K562 (cell line): ENCODE measurements around the gene TBX1. TPM values are rescaled to one million over a fixed set of nuclear protein-coding genes. Genes with fewer than 3 reads are reported as not detected.

Experiments
- CHD1 ChIP-seq: fragments of 200-600 bp; sonication (generic); IDR thresholded peaks from one replicate; pipeline ENCODE4 v1.6.1; 2012; ENCODE audit warnings: mild to moderate bottlenecking, moderate library complexity, low read length, inconsistent platforms
- EHMT2 ChIP-seq: fragments of 450-650 bp; IDR thresholded peaks from 2 replicates; pipeline ENCODE4 v1.6.1; 2018; ENCODE audit warnings: antibody characterized with exemption
- HIVEP1 ChIP-seq: fragments of 250-450 bp; sonication (Bioruptor Pico); IDR thresholded peaks from 2 replicates; pipeline ENCODE4 v1.4.0; 2020; ENCODE audit warnings: mild to moderate bottlenecking
- KAT2B ChIP-seq: IDR thresholded peaks from one replicate; pipeline ENCODE4 v1.6.1; 2012; ENCODE audit warnings: low read depth, mild to moderate bottlenecking, control low read depth, inconsistent platforms, low read length, moderate library complexity
- KAT7 ChIP-seq: sonication (generic); formaldehyde crosslinking; IDR thresholded peaks from 2 replicates; pipeline ENCODE4 v1.8.0; 2022; ENCODE audit warnings: missing genetic modification reagents, mild to moderate bottlenecking, borderline replicate concordance
- KLF13 ChIP-seq: fragments of 450-650 bp; IDR thresholded peaks from 2 replicates; pipeline ENCODE4 v1.6.1; 2016; ENCODE audit warnings: missing genetic modification characterization, low read depth, mild to moderate bottlenecking, missing compliant biosample characterization, moderate library complexity, borderline replicate concordance
- LCOR ChIP-seq: sonication (generic); formaldehyde crosslinking; IDR thresholded peaks from 2 replicates; pipeline ENCODE4 v1.8.0; 2022; ENCODE audit warnings: mild to moderate bottlenecking, missing genetic modification reagents
- NEUROD1 ChIP-seq: fragments of 150-350 bp; IDR thresholded peaks from 2 replicates; pipeline ENCODE4 v1.6.1; 2014; ENCODE audit warnings: borderline replicate concordance, low read length, low read depth; ENCODE audit not compliant: partially characterized antibody
- PML ChIP-seq: IDR thresholded peaks from 2 replicates; pipeline ENCODE4 v1.6.1; 2012; ENCODE audit warnings: low read length, inconsistent platforms
- SMARCA4 ChIP-seq: fragments of 450-650 bp; IDR thresholded peaks from 2 replicates; pipeline ENCODE4 v1.6.1; 2016
- SRSF3 ChIP-seq: fragments of 200-400 bp; formaldehyde crosslinking; IDR thresholded peaks from 2 replicates; pipeline ENCODE4 v1.6.1; 2016; ENCODE audit warnings: mild to moderate bottlenecking, low read length, moderate library complexity; ENCODE audit not compliant: insufficient read depth
- ZNF347 ChIP-seq: fragments of 450-650 bp; formaldehyde crosslinking; IDR thresholded peaks from 2 replicates; pipeline ENCODE4 v1.4.0; 2020; ENCODE audit warnings: low read depth, mild to moderate bottlenecking, moderate library complexity
- ZNF57 ChIP-seq: fragments of 450-650 bp; formaldehyde crosslinking; IDR thresholded peaks from 2 replicates; pipeline ENCODE4 v1.4.0; 2020; ENCODE audit warnings: mild to moderate bottlenecking, moderate library complexity
- ZNF766 ChIP-seq: fragments of 200-800 bp; sonication (Bioruptor generic); conservative IDR thresholded peaks from 2 replicates; pipeline ENCODE4 v1.6.1; 2016; ENCODE audit warnings: missing genetic modification characterization, missing compliant biosample characterization
- ZNF77 ChIP-seq: fragments of 250-450 bp; sonication (Bioruptor Pico); IDR thresholded peaks from 2 replicates; pipeline ENCODE4 v1.5.0; 2020
- ZSCAN29 ChIP-seq: fragments of 450-650 bp; IDR thresholded peaks from 2 replicates; pipeline ENCODE4 v1.6.1; 2017
- polyA plus RNA-seq, 8 experiments: library from polyadenylated mRNA; depleted of rRNA in 4 of 8; stranded (reverse) in 5 of 8; unstranded in 3 of 8; fragments of >200 nt; fragmentation: Nextera tagmentation in 2 of 8; fragmentation: Illumina TruSeq in 1 of 8; extraction: Ambion mirVana in 2 of 8; extraction: Trizol in 1 of 8; gene quantifications; 2 replicates each; pipeline versions ENCODE4 v1.2.1 to v1.2.3, GENCODE V29; 2011 to 2014; ENCODE audit warnings: inconsistent platforms in 1 of 8, missing spikeins in 1 of 8
- total RNA-seq, 7 experiments: library from RNA; depleted of rRNA in 6 of 7; stranded (reverse); fragments of >200 nt in 6 of 7; fragmentation: Illumina TruSeq in 2 of 7; extraction: Trizol in 2 of 7; gene quantifications; 2 replicates each; pipeline versions ENCODE4 v1.2.1 to v1.2.3, GENCODE V29; 2011 to 2021; ENCODE audit warnings: low replicate concordance in 1 of 7
- TF ChIP-seq, protein P1 (sequence below), 3 experiments: IDR thresholded peaks in 2 of 3; conservative IDR thresholded peaks in 1 of 3; 2 replicates each; pipeline ENCODE4 v1.5.1; 2011 to 2012; ENCODE audit warnings: low read length in 3 of 3, mild to moderate bottlenecking in 3 of 3, control low read depth in 2 of 3, improper control_type of control experiment in 1 of 3, inconsistent platforms in 1 of 3, low read depth in 1 of 3, mixed read lengths in 1 of 3, moderate library complexity in 1 of 3; ENCODE audit not compliant: insufficient read depth in 2 of 3
- TF ChIP-seq, protein P2 (sequence below), 3 experiments: fragments of 200-800 bp in 1 of 3; fragments of 250-450 bp in 1 of 3; fragments of 450-650 bp in 1 of 3; sonication (Bioruptor Pico) in 1 of 3; sonication (Bioruptor generic) in 1 of 3; formaldehyde crosslinking in 1 of 3; IDR thresholded peaks; 2 replicates each; pipeline versions ENCODE4 v1.6.1 to v1.8.0; 2016 to 2022; ENCODE audit warnings: mild to moderate bottlenecking in 2 of 3, missing genetic modification characterization in 2 of 3, missing compliant biosample characterization in 1 of 3, moderate library complexity in 1 of 3
- TF ChIP-seq, protein P3 (sequence below): fragments of 450-650 bp; formaldehyde crosslinking; IDR thresholded peaks from 2 replicates; pipeline ENCODE4 v1.4.0; 2020; ENCODE audit warnings: mild to moderate bottlenecking, moderate library complexity
- TF ChIP-seq, protein P4 (sequence below): sonication (generic); formaldehyde crosslinking; IDR thresholded peaks from 2 replicates; pipeline ENCODE4 v1.8.0; 2022; ENCODE audit warnings: mild to moderate bottlenecking, missing genetic modification reagents

TBX1 gene
- total and polyA plus RNA-seq, 9 of the 15 experiments (the other 6 are each of a cell fraction or from before 2014, with no cell fraction given), result 0.07 to 35.0 (median 3.9) TPM

DNA sequence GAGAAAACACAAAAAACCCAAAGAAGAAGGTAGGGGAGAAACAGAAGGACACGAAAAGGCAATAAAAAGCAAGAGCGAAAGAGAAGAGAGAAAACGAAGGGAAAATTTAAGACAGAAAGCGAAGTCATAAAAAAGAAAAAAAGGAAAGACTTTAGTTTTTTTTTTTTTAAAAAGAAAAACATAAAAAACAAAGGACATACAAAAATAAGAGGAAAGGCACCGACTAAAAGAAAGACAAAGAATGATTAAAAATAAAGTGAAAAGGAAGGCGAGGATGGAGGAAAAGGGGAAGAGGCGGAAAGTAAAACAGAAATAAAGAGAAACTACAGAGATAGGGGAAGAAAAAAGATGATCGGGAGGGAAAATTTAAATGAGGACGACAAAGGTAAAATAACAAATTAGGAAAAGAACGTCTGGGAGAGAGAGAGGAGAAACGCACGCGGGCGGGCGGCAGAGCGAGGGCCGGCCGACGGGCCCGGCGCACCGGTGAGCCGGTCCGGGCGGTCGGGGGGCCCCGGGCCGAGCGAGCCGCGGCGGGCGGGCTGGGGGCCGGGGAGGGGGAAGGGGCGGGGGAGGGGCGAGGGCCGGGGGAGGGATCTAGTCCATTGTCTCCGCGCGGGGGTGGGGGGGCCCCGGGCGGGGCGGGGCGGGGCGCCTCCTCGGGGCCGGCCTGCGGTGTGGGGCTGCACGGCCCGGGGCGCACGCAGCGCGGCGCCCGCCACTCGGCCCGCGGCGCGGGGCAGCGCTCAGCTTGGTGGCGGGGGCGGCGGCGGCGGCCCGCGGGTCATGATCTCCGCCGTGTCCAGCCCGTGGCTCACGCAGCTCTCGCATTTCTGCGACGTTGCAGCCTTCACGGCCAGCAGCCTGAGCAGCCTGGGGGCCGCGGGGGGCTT is at the start of gene TBX1 (continued):
- TF ChIP-seq, protein P1, sequence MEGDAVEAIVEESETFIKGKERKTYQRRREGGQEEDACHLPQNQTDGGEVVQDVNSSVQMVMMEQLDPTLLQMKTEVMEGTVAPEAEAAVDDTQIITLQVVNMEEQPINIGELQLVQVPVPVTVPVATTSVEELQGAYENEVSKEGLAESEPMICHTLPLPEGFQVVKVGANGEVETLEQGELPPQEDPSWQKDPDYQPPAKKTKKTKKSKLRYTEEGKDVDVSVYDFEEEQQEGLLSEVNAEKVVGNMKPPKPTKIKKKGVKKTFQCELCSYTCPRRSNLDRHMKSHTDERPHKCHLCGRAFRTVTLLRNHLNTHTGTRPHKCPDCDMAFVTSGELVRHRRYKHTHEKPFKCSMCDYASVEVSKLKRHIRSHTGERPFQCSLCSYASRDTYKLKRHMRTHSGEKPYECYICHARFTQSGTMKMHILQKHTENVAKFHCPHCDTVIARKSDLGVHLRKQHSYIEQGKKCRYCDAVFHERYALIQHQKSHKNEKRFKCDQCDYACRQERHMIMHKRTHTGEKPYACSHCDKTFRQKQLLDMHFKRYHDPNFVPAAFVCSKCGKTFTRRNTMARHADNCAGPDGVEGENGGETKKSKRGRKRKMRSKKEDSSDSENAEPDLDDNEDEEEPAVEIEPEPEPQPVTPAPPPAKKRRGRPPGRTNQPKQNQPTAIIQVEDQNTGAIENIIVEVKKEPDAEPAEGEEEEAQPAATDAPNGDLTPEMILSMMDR (IDR thresholded peaks at IDR 0.05 in 2 of 3, conservative IDR thresholded peaks at IDR 0.05 in 1 of 3; ENCODE audit: insufficient read depth in 2 of 3, low read depth in 1 of 3, low read length in 3 of 3), result peak in 2 of 3 experiments; percentile 26 to 37; a peak in 3 of 6 replicates
- TF ChIP-seq ZNF57, result no peak
- TF ChIP-seq SMARCA4, result peak; percentile 88
- no peak for TF ChIP-seq KAT7
- no peak for TF ChIP-seq KAT2B
- TF ChIP-seq CHD1, result no peak
- TF ChIP-seq SRSF3, result no peak
- no peak for TF ChIP-seq HIVEP1
- no peak; the same call in 1 of the 2 replicates for TF ChIP-seq ZSCAN29
- TF ChIP-seq, protein P2, sequence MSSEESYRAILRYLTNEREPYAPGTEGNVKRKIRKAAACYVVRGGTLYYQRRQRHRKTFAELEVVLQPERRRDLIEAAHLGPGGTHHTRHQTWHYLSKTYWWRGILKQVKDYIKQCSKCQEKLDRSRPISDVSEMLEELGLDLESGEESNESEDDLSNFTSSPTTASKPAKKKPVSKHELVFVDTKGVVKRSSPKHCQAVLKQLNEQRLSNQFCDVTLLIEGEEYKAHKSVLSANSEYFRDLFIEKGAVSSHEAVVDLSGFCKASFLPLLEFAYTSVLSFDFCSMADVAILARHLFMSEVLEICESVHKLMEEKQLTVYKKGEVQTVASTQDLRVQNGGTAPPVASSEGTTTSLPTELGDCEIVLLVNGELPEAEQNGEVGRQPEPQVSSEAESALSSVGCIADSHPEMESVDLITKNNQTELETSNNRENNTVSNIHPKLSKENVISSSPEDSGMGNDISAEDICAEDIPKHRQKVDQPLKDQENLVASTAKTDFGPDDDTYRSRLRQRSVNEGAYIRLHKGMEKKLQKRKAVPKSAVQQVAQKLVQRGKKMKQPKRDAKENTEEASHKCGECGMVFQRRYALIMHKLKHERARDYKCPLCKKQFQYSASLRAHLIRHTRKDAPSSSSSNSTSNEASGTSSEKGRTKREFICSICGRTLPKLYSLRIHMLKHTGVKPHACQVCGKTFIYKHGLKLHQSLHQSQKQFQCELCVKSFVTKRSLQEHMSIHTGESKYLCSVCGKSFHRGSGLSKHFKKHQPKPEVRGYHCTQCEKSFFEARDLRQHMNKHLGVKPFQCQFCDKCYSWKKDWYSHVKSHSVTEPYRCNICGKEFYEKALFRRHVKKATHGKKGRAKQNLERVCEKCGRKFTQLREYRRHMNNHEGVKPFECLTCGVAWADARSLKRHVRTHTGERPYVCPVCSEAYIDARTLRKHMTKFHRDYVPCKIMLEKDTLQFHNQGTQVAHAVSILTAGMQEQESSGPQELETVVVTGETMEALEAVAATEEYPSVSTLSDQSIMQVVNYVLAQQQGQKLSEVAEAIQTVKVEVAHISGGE (CRISPR knock-in tag; IDR thresholded peaks at IDR 0.05), result no peak
- TF ChIP-seq, protein P3, sequence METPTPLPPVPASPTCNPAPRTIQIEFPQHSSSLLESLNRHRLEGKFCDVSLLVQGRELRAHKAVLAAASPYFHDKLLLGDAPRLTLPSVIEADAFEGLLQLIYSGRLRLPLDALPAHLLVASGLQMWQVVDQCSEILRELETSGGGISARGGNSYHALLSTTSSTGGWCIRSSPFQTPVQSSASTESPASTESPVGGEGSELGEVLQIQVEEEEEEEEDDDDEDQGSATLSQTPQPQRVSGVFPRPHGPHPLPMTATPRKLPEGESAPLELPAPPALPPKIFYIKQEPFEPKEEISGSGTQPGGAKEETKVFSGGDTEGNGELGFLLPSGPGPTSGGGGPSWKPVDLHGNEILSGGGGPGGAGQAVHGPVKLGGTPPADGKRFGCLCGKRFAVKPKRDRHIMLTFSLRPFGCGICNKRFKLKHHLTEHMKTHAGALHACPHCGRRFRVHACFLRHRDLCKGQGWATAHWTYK (CRISPR knock-in tag), result no peak
- TF ChIP-seq EHMT2, result peak; percentile 74
- TF ChIP-seq ZNF766 (CRISPR knock-in tag), result no peak
- TF ChIP-seq KLF13, result no peak
- TF ChIP-seq ZNF347, result no peak
- TF ChIP-seq ZNF77, result no peak
- no peak for TF ChIP-seq PML
- no peak for TF ChIP-seq NEUROD1
- TF ChIP-seq, protein P4, sequence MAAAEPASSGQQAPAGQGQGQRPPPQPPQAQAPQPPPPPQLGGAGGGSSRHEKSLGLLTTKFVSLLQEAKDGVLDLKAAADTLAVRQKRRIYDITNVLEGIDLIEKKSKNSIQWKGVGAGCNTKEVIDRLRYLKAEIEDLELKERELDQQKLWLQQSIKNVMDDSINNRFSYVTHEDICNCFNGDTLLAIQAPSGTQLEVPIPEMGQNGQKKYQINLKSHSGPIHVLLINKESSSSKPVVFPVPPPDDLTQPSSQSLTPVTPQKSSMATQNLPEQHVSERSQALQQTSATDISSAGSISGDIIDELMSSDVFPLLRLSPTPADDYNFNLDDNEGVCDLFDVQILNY (CRISPR knock-in tag), result no peak
- TF ChIP-seq LCOR (CRISPR knock-in tag), result no peak
